MM.1S (cell line): ENCODE measurements around the gene GUCA2B.

Experiments
- DNase-seq: peaks from one replicate; pipeline ENCODE4 v3.0.0-alpha.2; 2015
- H2AFZ ChIP-seq: fragments of 300-600 bp; sonication (generic); 2 replicates; pipeline ENCODE4 v1.6.0; 2016; ENCODE audit warnings: antibody characterized with exemption, low read length
- H3F3A ChIP-seq: fragments of 300-600 bp; sonication (generic); 2 replicates; pipeline ENCODE4 v1.6.1; 2016; ENCODE audit warnings: mild to moderate bottlenecking, antibody characterized with exemption, low read length, moderate library complexity, mixed read lengths; ENCODE audit not compliant: insufficient read depth
- H3K27ac ChIP-seq: fragments of 300-600 bp; sonication (generic); 2 replicates; pipeline ENCODE4 v1.5.1; 2016; ENCODE audit warnings: mild to moderate bottlenecking, low read length
- H3K27me3 ChIP-seq: fragments of 300-600 bp; sonication (generic); replicated peaks from 2 replicates; pipeline ENCODE4 v1.6.0; 2016; ENCODE audit warnings: low read length; ENCODE audit not compliant: insufficient read depth
- H3K36me3 ChIP-seq: fragments of 300-600 bp; sonication (generic); replicated peaks from 2 replicates; pipeline ENCODE4 v1.6.1; 2016; ENCODE audit warnings: mild to moderate bottlenecking, low read length, mixed read lengths; ENCODE audit not compliant: insufficient read depth
- H3K4me1 ChIP-seq: fragments of 300-600 bp; sonication (generic); 2 replicates; pipeline ENCODE4 v1.6.1; 2016; ENCODE audit warnings: low read length, mixed read lengths
- H3K4me2 ChIP-seq: fragments of 300-600 bp; sonication (generic); 2 replicates; pipeline ENCODE4 v1.6.0; 2016; ENCODE audit warnings: low read depth, low read length
- H3K4me3 ChIP-seq: fragments of 300-600 bp; sonication (generic); 2 replicates; pipeline ENCODE4 v1.5.1; 2016; ENCODE audit warnings: low read length, mixed read lengths
- H3K79me2 ChIP-seq: fragments of 300-600 bp; sonication (generic); 2 replicates; pipeline ENCODE4 v1.6.1; 2016; ENCODE audit warnings: mixed run types, low read length, mixed read lengths
- H3K9ac ChIP-seq: fragments of 300-600 bp; sonication (generic); 2 replicates; pipeline ENCODE4 v1.6.1; 2016; ENCODE audit warnings: low read length, mixed read lengths
- H3K9me2 ChIP-seq: fragments of 300-600 bp; sonication (generic); replicated peaks from 2 replicates; pipeline ENCODE4 v1.6.1; 2016; ENCODE audit warnings: mild to moderate bottlenecking, low read length, mixed read lengths; ENCODE audit not compliant: insufficient read depth
- H3K9me3 ChIP-seq: fragments of 300-600 bp; sonication (generic); replicated peaks from 2 replicates; pipeline ENCODE4 v1.6.1; 2016; ENCODE audit warnings: mild to moderate bottlenecking, low read length, mixed read lengths; ENCODE audit not compliant: insufficient read depth
- H4K20me1 ChIP-seq: fragments of 300-600 bp; sonication (generic); 2 replicates; pipeline ENCODE4 v1.6.1; 2016; ENCODE audit warnings: mild to moderate bottlenecking, low read length, moderate library complexity, mixed read lengths; ENCODE audit not compliant: insufficient read depth
- CTCF ChIP-seq: fragments of 300-600 bp; sonication (generic); IDR thresholded peaks from 2 replicates; pipeline ENCODE4 v1.5.1; 2016; ENCODE audit warnings: antibody characterized with exemption, low read length, mixed read lengths
- EZH2 ChIP-seq: fragments of 300-600 bp; sonication (generic); optimal IDR thresholded peaks from 2 replicates; pipeline ENCODE3; 2017; ENCODE audit warnings: low read depth, mild to moderate bottlenecking, antibody characterized with exemption, low read length, mixed read lengths
- EZH2phosphoT487 ChIP-seq: fragments of 300-600 bp; sonication (generic); IDR thresholded peaks from 2 replicates; pipeline ENCODE4 v1.6.1; 2018; ENCODE audit warnings: antibody characterized with exemption, low read length

GUCA2B gene

GRCh38 chr1:42183210-42183956 lies 30.2 kb downstream of the GUCA2B start:
- Histone ChIP-seq H3K9ac (no peak overlapping the region), H3K27me3 (no peaks in the 10 kb centered on the region), H3K4me3 (no peak overlapping the region), H3K9me3 (no peaks in the 10 kb centered on the region), H3K27ac (no peak overlapping the region), H3K4me2 (no peak overlapping the region), H3F3A (no peaks in the 10 kb centered on the region), H2AFZ (no peak overlapping the region), H4K20me1 (no peaks in the 10 kb centered on the region), H3K4me1 (no peaks in the 10 kb centered on the region), H3K36me3 (no peaks in the 10 kb centered on the region), H3K9me2 (no peaks in the 10 kb centered on the region), H3K79me2 (no peaks in the 10 kb centered on the region)
- no peak for TF ChIP-seq EZH2phosphoT487
- no peak for TF ChIP-seq EZH2
- no peak for TF ChIP-seq CTCF
- DNase-seq, result no peak

- Histone ChIP-seq H3K9me2 (no peaks in the 10 kb centered on the region), H3K79me2 (no peaks in the 10 kb centered on the region), H3K9ac (no peak overlapping the region), H3K27me3 (no peaks in the 10 kb centered on the region), H3K9me3 (no peaks in the 10 kb centered on the region), H3K4me1 (no peaks in the 10 kb centered on the region), H2AFZ (no peak overlapping the region), H3K4me3 (no peak overlapping the region), H3F3A (no peaks in the 10 kb centered on the region), H3K27ac (no peak overlapping the region), H3K36me3 (no peaks in the 10 kb centered on the region), H3K4me2 (no peak overlapping the region), H4K20me1 (no peaks in the 10 kb centered on the region)
- no peak for DNase-seq
- TF ChIP-seq EZH2 (no peak), EZH2phosphoT487 (no peak), CTCF (no peak)
Observed at GRCh38 chr1:42183957-42184268, 30.7 kb downstream of the GUCA2B start.

GRCh38 chr1:42184616-42185015 lies 31.4 kb downstream of the GUCA2B start:
- Histone ChIP-seq H3K4me2 (no peak overlapping the region), H4K20me1 (no peaks in the 10 kb centered on the region), H3F3A (no peaks in the 10 kb centered on the region), H3K4me3 (no peak overlapping the region), H3K27me3 (no peaks in the 10 kb centered on the region), H3K4me1 (no peaks in the 10 kb centered on the region), H3K27ac (no peak overlapping the region), H3K79me2 (no peaks in the 10 kb centered on the region), H3K9me3 (no peaks in the 10 kb centered on the region), H3K9ac (no peak overlapping the region), H3K36me3 (no peaks in the 10 kb centered on the region), H3K9me2 (no peaks in the 10 kb centered on the region), H2AFZ (no peak overlapping the region)
- no peak for DNase-seq
- TF ChIP-seq EZH2, result no peak

- H4K20me1 ChIP-seq, result no peaks in the 10 kb centered on the region
- H3K9me3 ChIP-seq, result no peaks in the 10 kb centered on the region
- H2AFZ ChIP-seq, result no peak overlapping the region
- TF ChIP-seq EZH2 (no peak), EZH2phosphoT487 (no peak), CTCF (no peak)
- H3K27ac ChIP-seq, result no peak overlapping the region
- DNase-seq, result no peak
- no peaks in the 10 kb centered on the region for H3K9me2 ChIP-seq
- H3K79me2 ChIP-seq, result no peaks in the 10 kb centered on the region
- no peaks in the 10 kb centered on the region for H3K27me3 ChIP-seq
- no peak overlapping the region for H3K4me2 ChIP-seq
- H3K4me3 ChIP-seq, result no peak overlapping the region
- no peak overlapping the region for H3K9ac ChIP-seq
- no peaks in the 10 kb centered on the region for H3F3A ChIP-seq
- H3K36me3 ChIP-seq, result no peaks in the 10 kb centered on the region
- H3K4me1 ChIP-seq, result no peaks in the 10 kb centered on the region
Observed at GRCh38 chr1:42186152-42186551, 32.9 kb downstream of the GUCA2B start.
